Immature natural killer cell (primary cell): Measurements from ENCODE around the gene STOX2. TPM values are rescaled to one million over a fixed set of nuclear protein-coding genes. Genes with fewer than 3 reads are reported as not detected.

Source experiments
- DNase-seq, 3 donors: peaks; one replicate each; pipeline ENCODE4 v3.0.0; 2022; ENCODE audit warnings: mixed read lengths in 1 of 3
- H3K27ac Mint-ChIP-seq, 6 donors: one replicate each; pipeline ENCODE4 v1.8.0; 2020; ENCODE audit warnings: mixed read lengths in 6 of 6, mild to moderate bottlenecking in 5 of 6, inconsistent platforms in 4 of 6, moderate library complexity in 3 of 6
- H3K27me3 Mint-ChIP-seq, 3 donors: one replicate each; pipeline ENCODE4 v1.8.0; 2020 to 2021; ENCODE audit warnings: low read depth in 3 of 3, mild to moderate bottlenecking in 3 of 3, mixed read lengths in 3 of 3, moderate library complexity in 3 of 3, inconsistent platforms in 1 of 3
- H3K36me3 Mint-ChIP-seq, 3 donors: one replicate each; pipeline ENCODE4 v1.8.0; 2020; ENCODE audit warnings: mixed read lengths in 3 of 3, inconsistent platforms in 2 of 3, mild to moderate bottlenecking in 2 of 3
- H3K4me1 Mint-ChIP-seq, 2 donors: one replicate each; pipeline ENCODE4 v1.8.0; 2020; ENCODE audit warnings: inconsistent platforms in 2 of 2, mild to moderate bottlenecking in 2 of 2, mixed read lengths in 2 of 2, moderate library complexity in 1 of 2
- H3K4me3 Mint-ChIP-seq, 5 donors: one replicate each; pipeline ENCODE4 v1.8.0; 2020; ENCODE audit warnings: mild to moderate bottlenecking in 5 of 5, mixed read lengths in 5 of 5, inconsistent platforms in 3 of 5, moderate library complexity in 3 of 5
- H3K9me3 Mint-ChIP-seq, 6 donors: one replicate each; pipeline ENCODE4 v1.8.0; 2020; ENCODE audit warnings: mild to moderate bottlenecking in 6 of 6, mixed read lengths in 6 of 6, inconsistent platforms in 4 of 6, moderate library complexity in 3 of 6
- polyA plus RNA-seq, 3 donors: library from polyadenylated mRNA; unstranded; fragments of 300-500 nt; fragmentation: Illumina TruSeq; gene quantifications; one replicate each; pipeline ENCODE4 v1.2.3, GENCODE V29; 2021

STOX2 gene
- polyA plus RNA-seq, 3 donors from 2014 or later: not detected

GRCh38 chr4:184016759-184017668 lies 111.9 kb downstream of the STOX2 start:
- Mint-ChIP-seq H3K27ac (no peak overlapping the region), H3K27me3 (peaks cover under 1 to 4% (median 1%) of the 10 kb centered on the region in 3 donors), H3K4me1 (no peaks in the 10 kb centered on the region), H3K4me3 (no peak overlapping the region), H3K36me3 (no peaks in the 10 kb centered on the region), H3K9me3 (no peaks in the 10 kb centered on the region)
- no peak for DNase-seq

DNA sequence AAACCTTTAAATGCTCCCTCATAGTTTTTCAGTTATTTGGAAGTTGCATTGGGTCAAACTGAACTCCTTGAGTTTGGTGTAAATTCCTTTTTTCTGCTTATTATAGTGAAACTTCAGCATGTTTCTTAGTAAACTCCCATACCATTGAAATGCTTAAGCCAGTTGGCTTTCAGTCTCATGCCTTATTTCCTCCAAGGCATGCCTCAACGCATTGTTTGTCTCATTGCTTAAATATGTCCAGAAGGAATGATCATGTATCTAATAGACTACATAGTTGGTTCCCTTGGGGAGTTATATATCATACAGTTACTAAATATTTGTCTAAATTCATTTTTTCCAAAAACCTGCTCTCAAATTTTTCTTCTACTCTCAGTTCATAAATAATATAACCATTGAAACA lies 114.0 kb downstream of the STOX2 start:
- no peaks in the 10 kb centered on the region for H3K9me3 Mint-ChIP-seq
- H3K4me3 Mint-ChIP-seq: no peak overlapping the region
- peaks cover 1 to 4% (median 3%) of the 10 kb centered on the region in 3 donors for H3K27me3 Mint-ChIP-seq
- DNase-seq: no peak
- H3K27ac Mint-ChIP-seq: no peak overlapping the region
- H3K36me3 Mint-ChIP-seq: no peaks in the 10 kb centered on the region
- H3K4me1 Mint-ChIP-seq: no peaks in the 10 kb centered on the region

DNA sequence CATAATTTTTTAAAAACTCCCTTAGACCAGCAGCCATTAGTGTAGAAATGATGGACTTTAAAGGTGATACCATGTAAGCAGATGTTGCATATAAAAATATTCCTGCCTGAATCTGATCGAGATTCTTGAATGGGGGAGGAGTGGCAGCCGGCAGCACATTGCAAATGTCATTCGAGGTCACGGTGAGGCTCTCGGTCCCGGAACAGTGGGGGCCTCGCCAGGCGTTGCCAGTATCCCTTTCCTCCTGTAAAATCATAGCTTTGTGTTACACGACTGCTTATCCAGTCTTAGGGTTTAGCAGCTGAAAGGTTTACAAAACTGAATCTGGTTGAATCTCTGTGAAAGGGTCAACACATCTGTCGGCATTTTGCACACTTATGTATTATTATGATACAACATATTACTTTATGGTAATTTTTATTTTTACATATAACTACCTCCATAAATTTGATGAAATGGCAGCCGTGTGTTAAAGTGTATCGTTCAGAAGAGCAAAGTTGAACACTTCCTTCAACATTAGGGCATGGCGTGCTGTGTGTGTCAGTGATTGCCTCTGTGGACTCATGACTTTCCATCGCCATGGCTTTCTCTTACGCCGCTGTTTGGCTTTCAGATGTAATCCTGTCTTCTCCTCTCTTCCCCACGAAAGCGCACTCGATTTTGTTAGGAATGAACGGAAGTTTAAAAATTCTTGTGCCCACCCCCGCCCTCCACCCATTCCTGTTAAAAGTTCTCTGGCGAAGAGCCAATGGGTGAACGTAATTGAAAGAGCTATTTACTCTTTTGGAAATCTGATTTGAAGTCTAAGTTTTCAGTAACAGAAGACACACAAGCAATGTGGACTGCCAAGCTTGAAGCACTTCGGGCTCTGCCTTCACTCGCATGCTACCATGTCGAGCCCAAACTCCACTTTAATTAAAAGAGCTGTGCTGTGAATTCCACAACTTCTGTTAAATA lies 114.8 kb downstream of the STOX2 start:
- H3K9me3 Mint-ChIP-seq: no peaks in the 10 kb centered on the region
- no peaks in the 10 kb centered on the region for H3K36me3 Mint-ChIP-seq
- DNase-seq: no peak
- H3K4me3 Mint-ChIP-seq: no peak overlapping the region
- H3K4me1 Mint-ChIP-seq: no peaks in the 10 kb centered on the region
- H3K27ac Mint-ChIP-seq: no peak overlapping the region
- H3K27me3 Mint-ChIP-seq: peaks cover 1 to 4% (median 3%) of the 10 kb centered on the region in 3 donors

- no peak overlapping the region for H3K4me3 Mint-ChIP-seq
- H3K9me3 Mint-ChIP-seq: no peaks in the 10 kb centered on the region
- H3K36me3 Mint-ChIP-seq: no peaks in the 10 kb centered on the region
- no peak for DNase-seq
- peaks cover 0 to 4% (median 1%) of the 10 kb centered on the region in 3 donors for H3K27me3 Mint-ChIP-seq
- H3K4me1 Mint-ChIP-seq: no peaks in the 10 kb centered on the region
- H3K27ac Mint-ChIP-seq: no peak overlapping the region
Measured at GRCh38 chr4:184021389-184021788, 116.3 kb downstream of the STOX2 start.

DNA sequence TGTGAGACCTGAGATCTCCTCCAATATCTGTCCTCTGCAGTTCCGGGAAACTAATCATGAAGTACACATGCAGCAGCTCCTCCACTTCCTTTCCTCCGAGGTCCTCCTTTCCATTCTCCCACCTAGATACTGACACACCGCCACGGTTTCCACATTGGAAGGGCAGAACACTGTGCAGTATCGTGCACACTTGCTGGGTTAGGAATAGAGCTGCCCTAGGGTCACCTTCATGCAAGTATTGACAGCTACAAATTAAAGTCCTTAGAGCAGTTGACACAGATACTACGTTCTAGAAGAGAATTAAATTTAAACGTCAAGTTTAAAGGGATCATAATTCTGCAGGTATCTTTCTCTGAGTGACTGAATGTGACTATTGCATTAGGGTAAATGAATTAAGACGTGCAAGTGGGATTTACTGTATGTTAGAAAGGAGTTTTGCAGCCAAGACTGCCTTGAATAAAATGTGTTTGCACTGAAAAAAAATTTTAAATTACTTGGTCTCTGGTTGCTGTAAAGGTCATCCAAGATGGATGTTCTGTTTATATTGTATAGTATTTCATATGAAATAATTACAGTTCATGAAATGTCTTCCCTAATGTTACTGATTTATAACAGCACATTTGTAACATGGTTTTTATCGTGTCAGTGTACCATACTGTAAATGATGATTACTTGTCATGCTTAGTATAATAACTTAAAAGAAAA lies 117.7 kb downstream of the STOX2 start:
- no peak for DNase-seq
- no peak overlapping the region for H3K27ac Mint-ChIP-seq
- no peaks in the 10 kb centered on the region for H3K9me3 Mint-ChIP-seq
- H3K27me3 Mint-ChIP-seq: peaks cover 0 to 4% (median 1%) of the 10 kb centered on the region in 3 donors
- no peaks in the 10 kb centered on the region for H3K36me3 Mint-ChIP-seq
- H3K4me1 Mint-ChIP-seq: peaks cover 2 to 3% of the 10 kb centered on the region in 2 donors
- H3K4me3 Mint-ChIP-seq: no peak overlapping the region

DNA sequence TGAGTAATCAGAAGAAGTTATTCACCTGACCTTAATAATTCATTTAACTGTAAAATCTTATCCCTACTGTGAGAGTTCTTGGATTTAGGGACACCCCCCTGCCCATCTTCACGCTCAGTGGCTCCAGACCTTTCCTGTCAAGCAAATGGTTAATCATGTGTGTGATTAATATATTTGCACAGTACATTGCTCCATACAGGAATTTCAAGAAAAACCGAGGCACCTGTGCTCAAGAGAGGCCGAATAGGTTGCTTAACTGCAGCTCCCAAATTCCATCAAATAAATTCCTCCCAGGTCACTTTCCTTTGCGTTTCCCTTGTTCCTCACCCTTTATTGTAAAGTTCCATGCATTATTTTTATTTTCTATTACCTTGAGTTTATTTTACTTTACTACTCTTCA lies 119.5 kb downstream of the STOX2 start:
- H3K27me3 Mint-ChIP-seq: peaks cover 0 to 4% (median 1%) of the 10 kb centered on the region in 3 donors
- H3K4me1 Mint-ChIP-seq: peaks cover 20% of the 10 kb centered on the region in 2 donors
- no peak overlapping the region for H3K27ac Mint-ChIP-seq
- no peak for DNase-seq
- H3K4me3 Mint-ChIP-seq: no peak overlapping the region
- H3K36me3 Mint-ChIP-seq: no peaks in the 10 kb centered on the region
- H3K9me3 Mint-ChIP-seq: no peaks in the 10 kb centered on the region

DNA sequence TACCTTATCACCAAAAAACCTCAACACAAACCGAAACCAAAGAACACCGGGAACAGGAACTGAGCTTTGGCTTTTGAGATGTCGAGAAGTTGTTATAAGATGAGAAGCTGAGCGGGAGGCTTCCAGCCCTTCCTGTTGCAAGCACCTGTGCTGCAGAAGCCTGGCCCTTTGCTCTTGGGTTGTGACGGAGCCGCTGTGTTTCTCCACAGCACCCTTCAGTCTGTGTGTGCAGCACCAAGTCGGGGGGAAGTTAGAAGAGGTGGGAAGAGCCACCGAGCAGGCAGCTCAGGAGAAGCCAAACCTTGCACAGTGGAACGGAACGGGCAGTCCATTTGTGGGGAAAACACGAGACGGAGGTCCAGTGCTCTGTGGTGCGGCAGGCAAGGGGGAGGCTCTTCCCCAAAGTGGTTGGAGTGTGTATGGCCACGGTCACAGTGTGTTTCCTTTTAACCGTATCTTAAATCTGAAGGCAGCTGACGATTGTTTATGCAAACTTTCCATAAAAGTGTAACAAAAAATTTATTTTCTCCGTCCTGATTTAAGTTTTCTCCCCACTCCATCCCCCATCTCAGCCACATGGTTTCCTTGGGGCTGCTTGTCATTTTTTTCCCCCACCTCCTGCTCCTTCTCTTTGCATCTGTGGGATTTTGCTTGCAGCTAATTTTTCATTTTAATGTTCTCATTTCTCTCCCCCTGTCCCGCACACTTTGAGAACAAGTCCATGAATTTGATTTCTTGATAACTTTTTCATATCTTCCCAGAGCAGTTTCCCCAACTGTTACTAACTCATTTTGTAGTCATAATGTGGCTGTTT lies 123.7 kb downstream of the STOX2 start:
- H3K27me3 Mint-ChIP-seq: peaks cover 2 to 6% (median 4%) of the 10 kb centered on the region in 3 donors
- peak in 2 of 3 donors; percentile 0 to 6 for DNase-seq
- H3K4me3 Mint-ChIP-seq: peak overlapping the region; percentile 82 to 89 (median 85)
- no peaks in the 10 kb centered on the region for H3K9me3 Mint-ChIP-seq
- peaks cover 20 to 21% of the 10 kb centered on the region in 2 donors for H3K4me1 Mint-ChIP-seq
- H3K27ac Mint-ChIP-seq: peak overlapping the region in 2 of 6 donors; percentile 71 to 86
- H3K36me3 Mint-ChIP-seq: no peaks in the 10 kb centered on the region

GRCh38 chr4:184030036-184030435 lies 124.9 kb downstream of the STOX2 start:
- no peaks in the 10 kb centered on the region for H3K36me3 Mint-ChIP-seq
- peaks cover 20 to 21% of the 10 kb centered on the region in 2 donors for H3K4me1 Mint-ChIP-seq
- H3K4me3 Mint-ChIP-seq: no peak overlapping the region
- DNase-seq: no peak
- no peak overlapping the region for H3K27ac Mint-ChIP-seq
- H3K9me3 Mint-ChIP-seq: no peaks in the 10 kb centered on the region
- peaks cover 2 to 5% (median 4%) of the 10 kb centered on the region in 3 donors for H3K27me3 Mint-ChIP-seq

GRCh38 chr4:184030764-184031163 lies 125.7 kb downstream of the STOX2 start:
- Mint-ChIP-seq H3K27me3 (peaks cover 2 to 4% (median 4%) of the 10 kb centered on the region in 3 donors), H3K4me1 (peaks cover 20 to 21% of the 10 kb centered on the region in 2 donors), H3K27ac (no peak overlapping the region), H3K9me3 (no peaks in the 10 kb centered on the region), H3K4me3 (no peak overlapping the region), H3K36me3 (no peaks in the 10 kb centered on the region)
- DNase-seq: no peak

GRCh38 chr4:184032091-184032490 lies 127.0 kb downstream of the STOX2 start:
- DNase-seq: no peak
- Mint-ChIP-seq H3K9me3 (no peaks in the 10 kb centered on the region), H3K27ac (no peak overlapping the region), H3K4me1 (peaks cover 20 to 21% of the 10 kb centered on the region in 2 donors), H3K4me3 (no peak overlapping the region), H3K27me3 (peaks cover 2 to 6% (median 4%) of the 10 kb centered on the region in 3 donors), H3K36me3 (no peaks in the 10 kb centered on the region)

GRCh38 chr4:184039963-184040383 lies 134.9 kb downstream of the STOX2 start:
- Mint-ChIP-seq H3K27me3 (peaks cover 4 to 14% (median 6%) of the 10 kb centered on the region in 3 donors), H3K27ac (no peak overlapping the region), H3K9me3 (no peaks in the 10 kb centered on the region), H3K36me3 (no peaks in the 10 kb centered on the region), H3K4me3 (no peak overlapping the region), H3K4me1 (no peaks in the 10 kb centered on the region)
- no peak for DNase-seq

DNA sequence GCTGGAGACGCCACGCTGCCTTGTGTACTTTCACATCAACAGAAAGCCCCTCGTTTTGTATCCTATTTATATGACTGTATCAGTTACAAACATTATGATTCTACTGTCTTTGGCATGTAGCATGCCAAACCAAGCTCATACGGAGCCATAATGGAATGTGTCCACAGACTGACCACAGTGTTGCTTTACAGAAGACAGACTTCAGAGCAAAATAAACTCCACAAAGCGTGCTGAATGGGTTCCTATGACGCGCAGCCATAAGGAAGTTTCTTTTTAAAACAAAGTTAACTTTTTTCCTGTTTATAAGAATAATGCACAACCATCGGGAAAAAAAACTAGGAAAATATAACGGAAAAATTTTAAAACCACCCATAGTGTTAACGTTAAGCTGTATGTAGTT lies 136.0 kb downstream of the STOX2 start:
- H3K4me3 Mint-ChIP-seq: no peak overlapping the region
- DNase-seq: no peak
- peaks cover 6 to 18% (median 7%) of the 10 kb centered on the region in 3 donors for H3K27me3 Mint-ChIP-seq
- no peaks in the 10 kb centered on the region for H3K4me1 Mint-ChIP-seq
- H3K36me3 Mint-ChIP-seq: peaks cover 0 to 3% (median 0%) of the 10 kb centered on the region in 3 donors
- peaks cover 0 to 6% (median 5%) of the 10 kb centered on the region in 6 donors for H3K9me3 Mint-ChIP-seq
- H3K27ac Mint-ChIP-seq: no peak overlapping the region
